PC-9 (cell line): Measurements from ENCODE around the gene CPAMD8. TPM values are rescaled to one million over a fixed set of nuclear protein-coding genes. Genes with fewer than 3 reads are reported as not detected.

Experiments used
- Bru-seq: library from RNA; stranded (reverse); fragments of 400-500 nt; gene quantifications from one replicate; lab custom pipeline; 2021; lab: Mats Ljungman, UMichigan
- BruChase-seq, 2 experiments: library from RNA; stranded (reverse); fragments of 400-500 nt; gene quantifications; one replicate each; lab custom pipeline; 2021; lab: Mats Ljungman, UMichigan
- BruUV-seq: library from RNA; stranded (reverse); fragments of 400-500 nt; replicated peaks from 2 replicates; lab custom pipeline; 2021; lab: Mats Ljungman, UMichigan
- CTCF ChIA-PET: fragments of 300-600 bp; sonication (Branson Sonifier 250); formaldehyde crosslinking; loops from one replicate; lab custom pipeline; 2022; ENCODE audit warnings: antibody characterized with exemption; lab: Charles Lee
- POLR2A ChIA-PET: fragments of 300-600 bp; sonication (Branson Sonifier 250); formaldehyde crosslinking; loops from one replicate; lab custom pipeline; 2022; ENCODE audit warnings: antibody characterized with exemption; ENCODE audit not compliant: unreplicated experiment; lab: Charles Lee
- DNase-seq, 2 experiments: peaks; one replicate each; pipeline versions ENCODE4 v3.0.0 to v3.0.0-alpha.2; 2015 to 2022; ENCODE audit warnings: mixed read lengths in 1 of 2
- H2AFZ ChIP-seq: fragments of 200-600 bp; sonication (generic); 2 replicates; pipeline ENCODE4 v1.8.1; 2017; ENCODE audit warnings: antibody characterized with exemption
- H3F3A ChIP-seq: fragments of 200-600 bp; sonication (generic); 2 replicates; pipeline ENCODE4 v1.8.1; 2017; ENCODE audit warnings: antibody characterized with exemption, mild to moderate bottlenecking, low read depth; ENCODE audit not compliant: insufficient read depth
- H3K27ac ChIP-seq: fragments of 200-600 bp; sonication (generic); 2 replicates; pipeline ENCODE4 v1.6.1; 2016; ENCODE audit warnings: mixed run types
- H3K27me3 ChIP-seq: fragments of 200-600 bp; sonication (generic); 2 replicates; pipeline ENCODE4 v1.6.1; 2016; ENCODE audit warnings: low read depth, mixed run types; ENCODE audit not compliant: insufficient read depth
- H3K36me3 ChIP-seq: fragments of 200-600 bp; sonication (generic); 2 replicates; pipeline ENCODE4 v1.6.1; 2016; ENCODE audit warnings: low read depth, mixed run types
- H3K4me1 ChIP-seq: fragments of 200-600 bp; sonication (generic); replicated peaks from 2 replicates; pipeline ENCODE4 v1.6.1; 2016; ENCODE audit warnings: mixed run types; ENCODE audit not compliant: insufficient read depth
- H3K4me2 ChIP-seq: fragments of 200-600 bp; sonication (generic); 2 replicates; pipeline ENCODE4 v1.6.1; 2017; ENCODE audit warnings: mixed run types
- H3K4me3 ChIP-seq: fragments of 200-600 bp; sonication (generic); 2 replicates; pipeline ENCODE4 v1.6.1; 2016; ENCODE audit warnings: mixed run types
- H3K79me2 ChIP-seq: fragments of 200-600 bp; sonication (generic); 2 replicates; pipeline ENCODE4 v1.6.1; 2017; ENCODE audit warnings: low read depth, mixed run types
- H3K9me2 ChIP-seq: fragments of 200-600 bp; sonication (generic); 2 replicates; pipeline ENCODE4 v1.8.1; 2017; ENCODE audit warnings: mild to moderate bottlenecking; ENCODE audit not compliant: insufficient read depth
- H3K9me3 ChIP-seq: fragments of 200-600 bp; sonication (generic); 2 replicates; pipeline ENCODE4 v1.8.1; 2016; ENCODE audit warnings: low read depth; ENCODE audit not compliant: insufficient read depth
- H4K20me1 ChIP-seq: fragments of 200-600 bp; sonication (generic); 2 replicates; pipeline ENCODE4 v1.8.1; 2017; ENCODE audit not compliant: insufficient read depth
- EZH2 ChIP-seq: fragments of 200-600 bp; sonication (generic); IDR thresholded peaks from 2 replicates; pipeline ENCODE4 v1.8.0; 2017; ENCODE audit warnings: antibody characterized with exemption, low read depth
- intact Hi-C: fragments of 100-400 bp; cut with micrococcal nuclease; formaldehyde crosslinking; loops from one replicate; pipeline ENCODE4 v1.10.0; 2022; ENCODE audit not compliant: unreplicated experiment
- long read RNA-seq: library from polyadenylated mRNA; stranded (forward); transcript quantifications from one replicate; pipeline ENCODE4 v2.0.0, GENCODE V29; 2022
- total RNA-seq: library from RNA; stranded (reverse); gene quantifications from 2 replicates; pipeline ENCODE4 v1.2.3, GENCODE V29; 2021
- TF ChIP-seq, protein P1 (sequence below): fragments of 200-600 bp; sonication (generic); conservative IDR thresholded peaks from 2 replicates; pipeline ENCODE4 v1.6.1; 2017; ENCODE audit warnings: mixed run types, antibody characterized with exemption, mild to moderate bottlenecking, moderate library complexity

CPAMD8 gene
- total RNA-seq (23.7 and 25.8 TPM in 2 replicates), Bru-seq, nascent RNA (percentile 42 among the genes with signal in this experiment), BruChase-seq, experiment 1, labeled RNA remaining after a 2-hour chase (percentile 47 among the genes with signal in this experiment), BruChase-seq, experiment 2, labeled RNA remaining after a 6-hour chase (percentile 47 among the genes with signal in this experiment)
- long read RNA-seq, partial matches to known transcripts, result 7 of 21 reads
- long read RNA-seq, other reads (novel, unspliced or antisense), result 13 of 21 reads

DNA sequence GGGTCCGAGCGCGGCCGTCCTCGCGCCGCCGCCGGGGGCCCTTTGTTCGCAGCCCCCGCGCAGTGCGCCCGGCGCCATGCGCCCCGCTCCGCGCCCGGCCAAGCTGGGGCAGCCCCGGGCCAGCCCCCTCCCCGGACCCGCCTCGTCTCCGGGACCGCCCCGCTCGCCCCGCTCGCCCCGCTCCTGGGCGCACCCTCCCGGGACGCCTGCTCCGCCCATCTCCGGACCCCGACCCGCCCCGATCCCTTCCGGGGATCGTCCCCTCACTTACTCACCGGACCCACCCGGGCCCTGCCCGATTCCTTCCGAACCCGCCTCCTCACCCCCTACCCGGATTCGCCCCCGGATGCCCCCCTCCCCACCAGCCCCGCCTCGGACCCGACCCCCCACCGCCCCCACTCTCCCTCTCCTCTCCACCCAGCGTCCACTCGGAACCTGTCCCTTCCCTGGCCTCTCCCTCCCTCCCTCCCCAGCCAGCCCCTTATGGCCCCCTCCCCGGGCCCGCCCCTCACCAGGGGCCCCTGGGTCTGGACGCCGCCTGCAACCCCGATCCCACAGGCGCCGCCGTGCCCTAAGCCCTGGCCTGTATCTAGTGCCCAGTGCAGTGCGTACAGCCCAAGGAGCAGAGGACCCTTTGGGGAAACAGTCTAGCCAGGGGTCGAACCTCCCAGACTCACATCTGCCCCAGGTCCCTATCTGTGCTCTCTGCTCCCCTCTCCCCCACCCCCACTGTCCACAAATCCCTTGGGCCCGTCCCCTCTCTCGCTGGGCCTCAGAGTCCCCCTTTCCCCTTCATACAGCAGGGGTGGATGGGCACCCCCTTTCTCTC lies at the start of gene CPAMD8:
CPAMD8 (minus strand) TSS at position 105 of the 829 bp plus-strand sequence. CDS start 168 bp downstream, outside the sequence.
- H3K79me2 ChIP-seq, result peaks cover 27% of the 10 kb centered on the region
- H3K9me3 ChIP-seq, result no peaks in the 10 kb centered on the region
- peak within 1 kb of the TSS; percentile 92 for H3K4me3 ChIP-seq
- TF ChIP-seq, protein P1, sequence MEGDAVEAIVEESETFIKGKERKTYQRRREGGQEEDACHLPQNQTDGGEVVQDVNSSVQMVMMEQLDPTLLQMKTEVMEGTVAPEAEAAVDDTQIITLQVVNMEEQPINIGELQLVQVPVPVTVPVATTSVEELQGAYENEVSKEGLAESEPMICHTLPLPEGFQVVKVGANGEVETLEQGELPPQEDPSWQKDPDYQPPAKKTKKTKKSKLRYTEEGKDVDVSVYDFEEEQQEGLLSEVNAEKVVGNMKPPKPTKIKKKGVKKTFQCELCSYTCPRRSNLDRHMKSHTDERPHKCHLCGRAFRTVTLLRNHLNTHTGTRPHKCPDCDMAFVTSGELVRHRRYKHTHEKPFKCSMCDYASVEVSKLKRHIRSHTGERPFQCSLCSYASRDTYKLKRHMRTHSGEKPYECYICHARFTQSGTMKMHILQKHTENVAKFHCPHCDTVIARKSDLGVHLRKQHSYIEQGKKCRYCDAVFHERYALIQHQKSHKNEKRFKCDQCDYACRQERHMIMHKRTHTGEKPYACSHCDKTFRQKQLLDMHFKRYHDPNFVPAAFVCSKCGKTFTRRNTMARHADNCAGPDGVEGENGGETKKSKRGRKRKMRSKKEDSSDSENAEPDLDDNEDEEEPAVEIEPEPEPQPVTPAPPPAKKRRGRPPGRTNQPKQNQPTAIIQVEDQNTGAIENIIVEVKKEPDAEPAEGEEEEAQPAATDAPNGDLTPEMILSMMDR, result no peak
- no peak for TF ChIP-seq EZH2
- CTCF ChIA-PET, result interaction anchor here (0.5 kb wide), 1 partner anchor 1217 kb away, joined by 4 read pairs; no protein-coding TSS in a partner anchor
- H3K27ac ChIP-seq, result peak within 1 kb of the TSS; percentile 48
- no peaks in the 10 kb centered on the region for H3K27me3 ChIP-seq
- H3K4me1 ChIP-seq, result peaks cover 43% of the 10 kb centered on the region
- peaks cover 58% of the 10 kb centered on the region for H3F3A ChIP-seq
- peaks cover 7% of the 10 kb centered on the region; the same call in 1 of the 2 replicates for H3K36me3 ChIP-seq
- H3K9me2 ChIP-seq, result no peaks in the 10 kb centered on the region
- DNase-seq, result peak in 1 of 2 experiments; percentile 40
- POLR2A ChIA-PET, result no interaction called here
- H2AFZ ChIP-seq, result peak within 1 kb of the TSS; percentile 83
- intact Hi-C loops, result no loop called here
- BruUV-seq, result no TSS peak
- peak within 1 kb of the TSS; percentile 89 for H3K4me2 ChIP-seq
- no peaks in the 10 kb centered on the region for H4K20me1 ChIP-seq

DNA sequence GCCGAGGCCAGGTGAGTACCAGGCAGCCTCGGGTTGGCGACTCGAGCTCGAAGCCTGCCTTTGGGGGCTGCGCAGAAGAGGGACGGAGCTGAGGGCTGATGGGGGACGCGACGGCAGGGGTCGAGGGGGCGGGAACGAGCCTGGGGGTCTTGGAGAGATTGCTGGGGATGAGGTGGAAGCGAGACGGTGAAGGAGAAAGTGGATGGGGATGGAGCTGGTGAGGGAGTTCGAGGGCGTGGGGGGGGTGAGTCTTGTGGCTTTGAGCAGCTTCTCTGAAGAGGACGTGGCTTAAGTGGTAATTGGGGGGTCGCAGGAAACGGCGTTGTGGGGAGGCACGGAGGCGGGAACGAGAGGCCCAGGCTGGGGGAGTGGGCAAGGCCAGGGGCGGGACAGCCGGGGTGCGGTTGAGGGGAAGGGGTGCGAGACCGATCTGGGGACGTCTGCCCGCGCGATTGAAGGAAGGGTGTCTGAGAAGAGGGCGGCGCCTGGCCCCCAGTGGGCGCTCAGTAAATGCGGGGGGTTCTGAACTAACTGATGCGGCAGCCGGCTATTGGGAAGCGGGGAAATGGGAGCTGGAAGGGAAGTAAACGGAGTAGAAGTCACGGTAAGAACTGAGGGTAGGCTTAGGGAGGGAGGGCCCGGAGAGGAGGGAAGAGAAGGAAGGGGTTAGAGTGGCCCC lies 49.4 kb upstream of the CPAMD8 start:
- Histone ChIP-seq H3K4me3 (peak overlapping the region; percentile 86), H2AFZ (peak overlapping the region; percentile 86), H3K9me2 (no peaks in the 10 kb centered on the region), H3K4me1 (peaks cover 49% of the 10 kb centered on the region), H4K20me1 (peaks cover 29% of the 10 kb centered on the region), H3K79me2 (peaks cover 81% of the 10 kb centered on the region), H3F3A (peaks cover 35% of the 10 kb centered on the region), H3K9me3 (no peaks in the 10 kb centered on the region), H3K27ac (0 out of 2 replicates have a peak overlapping the region, but pooled peaks have one; percentile 37), H3K36me3 (peaks cover 3% of the 10 kb centered on the region; the same call in 1 of the 2 replicates), H3K4me2 (peak overlapping the region; percentile 86), H3K27me3 (no peaks in the 10 kb centered on the region)
- ChIA-PET CTCF (interaction anchor here (0.6 kb wide), 1 partner anchor 268 kb away, joined by 6 read pairs; no protein-coding TSS in a partner anchor), POLR2A (no interaction called here)
- DNase-seq, result no peak
- TF ChIP-seq, protein P1, result no peak
- TF ChIP-seq EZH2, result no peak
- intact Hi-C loops, result loop anchor here (5.0 kb wide), 2 partner anchors 151 to 391 kb away; partner anchors contain the start of gene OCEL1
- BruUV-seq, result no TSS peak
